HG02981 (cell line): ENCODE results near the gene CFAP57.

Experiments
- ATAC-seq: cut with Tn5 transposase; IDR thresholded peaks from one replicate; pipeline ENCODE4 v1.9.1; 2021; ENCODE audit warnings: mild to moderate bottlenecking, moderate library complexity; ENCODE audit not compliant: unreplicated experiment

CFAP57 gene

GRCh38 chr1:43253173-43253572 is 81.0 kb downstream of the CFAP57 start:
- ATAC-seq = no peak

GRCh38 chr1:43253876-43254275 is 81.7 kb downstream of the CFAP57 start:
- no peak for ATAC-seq

DNA sequence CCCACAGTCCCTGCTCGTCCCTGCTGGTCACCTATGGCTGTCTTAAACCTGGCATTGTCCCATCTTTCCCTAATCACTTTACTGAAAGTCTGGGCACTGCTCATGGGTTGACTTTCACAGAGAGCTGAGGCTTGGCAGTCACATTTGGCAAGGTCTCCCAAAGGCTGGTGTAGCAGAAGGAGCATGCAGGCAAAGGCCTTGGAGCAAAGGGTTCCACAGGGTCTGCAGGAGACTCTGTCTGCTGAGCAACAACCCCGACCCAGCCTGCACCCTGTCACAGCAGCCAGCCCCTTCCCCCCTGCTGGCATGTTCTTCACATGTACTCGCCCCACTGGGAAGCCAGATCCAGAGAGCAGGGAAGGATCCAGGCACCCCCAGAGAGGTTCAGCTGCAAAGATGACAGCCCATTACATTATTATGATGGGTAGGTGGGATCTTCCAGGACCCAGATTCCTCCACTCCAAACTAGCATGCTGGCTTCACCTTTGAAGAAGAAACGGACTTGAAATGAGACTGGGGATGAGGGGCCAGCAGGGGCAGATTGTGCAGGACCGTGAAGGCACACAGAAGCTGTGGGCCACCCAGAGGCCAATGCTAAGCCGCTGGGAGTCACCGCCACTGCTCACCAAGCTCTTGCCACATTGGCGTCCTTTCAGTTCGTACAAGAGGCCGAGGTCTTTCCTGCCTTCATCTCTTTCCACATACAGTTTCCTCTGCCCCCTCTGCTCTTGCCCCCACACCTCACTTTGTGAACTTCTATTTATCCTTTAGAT is 83.5 kb downstream of the CFAP57 start:
- no peak for ATAC-seq

DNA sequence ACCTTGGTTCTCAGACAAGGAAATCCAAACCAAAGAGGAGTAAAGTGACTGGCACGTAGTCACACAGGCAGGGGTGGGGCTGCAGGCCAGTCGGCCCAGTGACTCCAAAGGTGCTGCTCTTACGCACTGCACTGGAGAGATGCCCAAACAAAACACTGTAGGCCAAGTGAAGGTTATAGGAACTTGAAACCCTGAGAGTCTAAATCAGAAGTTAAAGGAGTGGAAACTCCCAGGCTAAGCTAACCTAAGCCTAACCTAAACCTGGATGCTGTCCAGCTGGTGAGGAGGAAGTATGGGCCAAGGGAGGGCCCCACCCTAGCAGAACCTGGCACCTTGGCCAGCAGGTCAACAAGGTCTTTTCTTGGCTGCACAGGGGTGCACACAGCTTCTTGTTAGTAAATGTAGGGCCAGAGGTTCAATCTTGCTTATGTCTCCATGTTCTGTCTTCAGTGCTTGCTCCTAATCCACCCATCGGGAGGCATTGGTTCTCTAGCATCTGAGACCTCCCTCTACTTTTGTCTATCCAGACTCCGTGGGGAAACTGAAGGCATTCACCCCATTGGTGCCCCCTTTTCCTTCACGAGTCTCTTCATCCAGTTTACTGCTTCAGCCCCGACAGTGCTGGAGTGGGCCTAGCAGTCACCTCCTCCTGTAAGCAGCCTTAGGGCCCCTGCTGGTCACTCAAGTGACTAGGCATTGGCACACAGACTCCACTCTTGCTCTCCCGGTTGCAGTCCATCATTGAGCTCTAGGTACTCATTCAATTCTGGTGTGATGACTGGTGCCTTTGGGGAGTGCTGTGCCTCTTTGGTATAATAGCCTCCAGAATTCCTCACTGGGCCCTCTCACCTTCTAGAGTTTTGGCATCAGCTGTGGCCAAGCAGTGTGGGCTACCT is 84.8 kb downstream of the CFAP57 start:
- ATAC-seq = no peak

GRCh38 chr1:43258370-43258769 is 86.2 kb downstream of the CFAP57 start:
- no peak for ATAC-seq

DNA sequence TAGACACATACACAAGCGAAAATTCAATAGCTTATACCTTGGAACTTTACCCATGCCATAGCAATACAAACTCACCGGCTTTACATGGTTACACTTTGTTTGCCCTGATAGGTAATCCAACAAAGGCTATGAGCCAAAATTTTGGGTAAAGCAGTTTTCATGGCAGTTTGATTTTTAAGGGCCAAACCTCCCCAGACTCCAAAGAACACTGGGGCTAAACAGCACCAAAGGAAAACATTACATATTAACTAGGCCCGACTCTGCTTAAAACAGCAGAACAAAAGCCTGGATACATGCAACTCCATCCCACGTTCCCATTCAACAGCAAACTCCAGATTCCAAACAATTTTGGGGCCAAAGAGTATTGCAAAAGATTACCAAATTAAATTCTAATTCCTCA is 93.3 kb downstream of the CFAP57 start:
- no peak for ATAC-seq

DNA sequence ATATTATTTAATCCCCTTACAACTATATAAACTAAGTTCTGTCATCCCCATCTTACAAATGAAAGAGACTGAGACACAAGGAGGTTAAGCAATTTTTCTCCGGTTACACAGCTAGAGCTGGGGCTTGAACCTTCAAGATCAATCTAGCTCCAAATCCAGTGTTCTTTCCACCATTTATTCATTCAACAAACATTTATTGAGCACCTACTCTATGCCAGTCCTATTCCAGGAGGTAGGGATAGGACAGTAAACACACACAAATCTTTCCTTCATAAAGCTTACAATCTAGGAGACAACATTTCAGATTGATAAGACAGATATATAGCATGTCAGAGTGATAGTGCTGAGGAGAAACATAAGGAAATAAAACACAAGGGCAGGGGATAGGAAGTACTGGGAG is 94.8 kb downstream of the CFAP57 start:
- no peak for ATAC-seq

DNA sequence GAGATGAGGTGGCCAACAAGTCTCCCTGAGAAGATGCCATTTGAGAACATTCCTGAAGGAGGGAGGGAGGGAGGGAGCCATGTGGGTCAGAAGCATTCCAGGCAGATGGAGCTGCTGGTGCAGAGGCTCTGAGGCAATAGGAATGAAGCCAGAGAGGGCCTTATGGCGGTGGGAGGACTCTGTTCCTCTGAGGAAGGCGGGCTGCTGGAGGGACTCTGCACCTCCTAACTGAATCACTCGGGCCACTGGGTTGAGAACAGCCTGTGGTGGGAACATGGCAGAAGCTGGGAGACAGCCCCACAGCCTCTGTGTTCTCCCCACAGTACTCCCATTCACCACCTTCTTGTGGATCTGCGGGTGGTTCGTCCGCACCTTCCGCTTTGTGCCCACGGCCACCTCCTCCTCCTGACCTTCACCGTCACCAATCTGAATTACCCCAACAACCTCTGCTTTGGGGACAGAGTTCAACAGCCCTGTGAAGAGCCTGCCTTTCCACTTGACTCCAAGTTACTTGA is 95.2 kb downstream of the CFAP57 start:
- ATAC-seq = no peak

- ATAC-seq = no peak
Measured at GRCh38 chr1:43267818-43268425, 95.8 kb downstream of the CFAP57 start.

DNA sequence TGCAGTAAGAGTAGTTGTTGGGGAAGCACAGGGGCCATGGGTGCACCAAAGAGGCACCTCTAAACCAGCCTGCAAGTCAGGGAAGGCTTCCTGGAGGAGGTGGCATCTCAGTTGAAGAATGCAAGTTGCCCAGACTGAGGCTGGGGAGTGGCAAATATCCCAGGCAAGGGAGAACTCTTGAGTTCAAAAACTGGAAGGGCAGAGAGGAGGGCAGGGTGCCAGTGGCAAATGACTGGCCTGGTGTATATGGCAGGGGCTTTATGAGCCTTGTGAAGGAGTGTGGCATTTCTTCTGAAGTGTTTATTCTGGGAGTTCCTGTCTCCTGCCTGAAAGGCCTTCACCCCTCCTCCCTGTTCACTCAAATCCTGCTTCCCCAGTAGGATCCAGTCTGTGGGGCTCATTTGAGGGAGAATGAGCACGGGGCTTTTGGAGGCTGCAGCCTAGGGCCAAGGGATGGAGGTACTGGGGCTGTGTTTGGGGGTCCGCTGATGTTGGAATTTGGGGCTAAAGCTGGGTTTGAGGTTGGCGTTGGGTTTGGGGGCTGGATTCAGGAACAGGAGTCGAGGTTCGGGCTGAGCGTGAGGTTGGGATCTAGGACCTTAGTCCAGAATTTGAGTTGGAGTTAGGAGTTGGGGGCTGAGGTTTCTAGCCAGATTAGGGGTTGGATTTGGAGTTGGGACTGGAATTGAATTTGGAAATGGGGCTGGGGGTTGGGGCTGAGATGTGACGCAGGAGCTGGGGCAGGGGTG is 97.7 kb downstream of the CFAP57 start, which contains the start of gene TMEM125:
TMEM125 (plus strand) TSS at position 357 of the 749 bp plus-strand sequence. CDS start 2,740 bp downstream, outside the sequence.
- ATAC-seq = no peak

GRCh38 chr1:43270421-43271095 is 98.4 kb downstream of the CFAP57 start:
- ATAC-seq = no peak

DNA sequence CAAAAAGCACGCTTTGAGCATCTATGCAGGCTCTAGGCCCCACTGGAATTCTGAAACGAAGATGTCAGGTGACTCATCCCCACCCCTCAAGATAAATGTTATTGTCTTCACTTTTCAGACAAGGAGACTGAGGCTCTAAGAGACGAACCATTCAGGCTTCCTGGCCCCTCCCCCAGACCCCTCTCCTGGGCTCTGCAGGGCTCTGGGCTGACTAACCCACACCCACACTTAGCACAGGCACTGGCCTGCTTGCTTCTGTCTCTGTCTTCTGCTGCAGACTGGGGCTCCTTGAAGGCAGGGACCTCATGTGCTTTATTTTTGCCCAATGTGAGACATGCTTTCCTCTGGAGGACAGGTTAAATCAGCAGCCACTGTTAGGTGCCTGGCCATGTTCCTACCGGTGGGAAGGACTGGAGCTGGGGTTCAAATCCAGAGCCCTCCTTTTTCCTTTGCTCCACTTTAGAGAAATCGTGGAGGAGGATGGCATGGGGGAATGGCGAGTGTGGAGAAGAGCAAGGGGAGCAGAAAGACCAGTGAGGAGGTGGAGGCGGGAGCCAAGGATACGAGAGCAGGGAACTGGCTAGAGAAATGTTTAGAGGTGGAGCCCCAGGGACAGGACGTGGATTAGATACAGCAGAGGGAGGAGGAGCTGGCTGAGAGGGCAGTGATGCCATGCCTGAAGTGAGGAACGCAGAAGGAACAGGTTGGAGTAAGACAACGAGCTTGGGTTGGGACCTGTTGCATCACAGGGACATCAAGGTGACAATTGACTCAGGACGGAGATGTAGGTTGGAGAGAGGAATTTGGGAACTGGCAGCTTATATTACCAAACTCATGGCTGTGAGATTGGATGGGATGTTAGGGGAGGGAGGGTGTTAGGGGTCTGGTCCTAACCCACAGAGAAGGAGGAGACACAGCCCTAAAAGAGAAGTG is 99.3 kb downstream of the CFAP57 start:
- ATAC-seq = no peak

GRCh38 chr1:43272161-43272560 is 100.0 kb downstream of the CFAP57 start:
- no peak for ATAC-seq

- ATAC-seq = no peak
Measured at GRCh38 chr1:43272576-43273571, 100.7 kb downstream of the CFAP57 start.

GRCh38 chr1:43273708-43274107 is 101.6 kb downstream of the CFAP57 start:
- no peak for ATAC-seq

GRCh38 chr1:43274125-43274803 is 102.1 kb downstream of the CFAP57 start:
- no peak for ATAC-seq

GRCh38 chr1:43274804-43275180 is 102.7 kb downstream of the CFAP57 start:
- no peak for ATAC-seq
